Endothelial cell (in vitro differentiated cells): ENCODE results near the gene ZSWIM6. TPM values are rescaled to one million over a fixed set of nuclear protein-coding genes. Genes with fewer than 3 reads are reported as not detected.

ENCODE experiments used
- DNase-seq: peaks from one replicate; pipeline ENCODE4 v3.0.0; 2021; ENCODE audit warnings: low spot score
- H3K27ac Mint-ChIP-seq: one replicate; pipeline ENCODE4 v1.8.0; 2021; ENCODE audit warnings: mixed read lengths, inconsistent platforms; ENCODE audit not compliant: unreplicated experiment
- H3K27me3 Mint-ChIP-seq: one replicate; pipeline ENCODE4 v1.8.0; 2021; ENCODE audit warnings: mild to moderate bottlenecking, moderate library complexity, mixed read lengths, inconsistent platforms; ENCODE audit not compliant: unreplicated experiment
- H3K36me3 Mint-ChIP-seq: one replicate; pipeline ENCODE4 v1.8.0; 2021; ENCODE audit warnings: mild to moderate bottlenecking, low read depth, mixed read lengths, inconsistent platforms; ENCODE audit not compliant: unreplicated experiment
- H3K4me1 Mint-ChIP-seq: one replicate; pipeline ENCODE4 v1.8.0; 2021; ENCODE audit warnings: mild to moderate bottlenecking, mixed read lengths, inconsistent platforms; ENCODE audit not compliant: unreplicated experiment
- H3K4me3 Mint-ChIP-seq: one replicate; pipeline ENCODE4 v1.8.0; 2021; ENCODE audit warnings: mild to moderate bottlenecking, mixed read lengths, inconsistent platforms; ENCODE audit not compliant: unreplicated experiment
- H3K9me3 Mint-ChIP-seq: one replicate; pipeline ENCODE4 v1.8.0; 2021; ENCODE audit warnings: mixed read lengths, inconsistent platforms; ENCODE audit not compliant: unreplicated experiment
- total RNA-seq: library from RNA; stranded (reverse); fragmentation: NEBNext Ultra II Directional; extraction: Animal tissue kit (Norgen Biotek cat#: 25700); gene quantifications from one replicate; pipeline ENCODE4 v1.2.1, GENCODE V29; 2021; ENCODE audit not compliant: unreplicated experiment
- TF ChIP-seq, protein P1 (sequence below): fragments of 200-600 bp; sonication (generic); IDR thresholded peaks from one replicate; pipeline ENCODE4 v1.5.0; 2021; ENCODE audit warnings: antibody characterized with exemption; ENCODE audit not compliant: unreplicated experiment

Gene ZSWIM6
- total RNA-seq, 1 donor from 2014 or later: 77.0 TPM

DNA sequence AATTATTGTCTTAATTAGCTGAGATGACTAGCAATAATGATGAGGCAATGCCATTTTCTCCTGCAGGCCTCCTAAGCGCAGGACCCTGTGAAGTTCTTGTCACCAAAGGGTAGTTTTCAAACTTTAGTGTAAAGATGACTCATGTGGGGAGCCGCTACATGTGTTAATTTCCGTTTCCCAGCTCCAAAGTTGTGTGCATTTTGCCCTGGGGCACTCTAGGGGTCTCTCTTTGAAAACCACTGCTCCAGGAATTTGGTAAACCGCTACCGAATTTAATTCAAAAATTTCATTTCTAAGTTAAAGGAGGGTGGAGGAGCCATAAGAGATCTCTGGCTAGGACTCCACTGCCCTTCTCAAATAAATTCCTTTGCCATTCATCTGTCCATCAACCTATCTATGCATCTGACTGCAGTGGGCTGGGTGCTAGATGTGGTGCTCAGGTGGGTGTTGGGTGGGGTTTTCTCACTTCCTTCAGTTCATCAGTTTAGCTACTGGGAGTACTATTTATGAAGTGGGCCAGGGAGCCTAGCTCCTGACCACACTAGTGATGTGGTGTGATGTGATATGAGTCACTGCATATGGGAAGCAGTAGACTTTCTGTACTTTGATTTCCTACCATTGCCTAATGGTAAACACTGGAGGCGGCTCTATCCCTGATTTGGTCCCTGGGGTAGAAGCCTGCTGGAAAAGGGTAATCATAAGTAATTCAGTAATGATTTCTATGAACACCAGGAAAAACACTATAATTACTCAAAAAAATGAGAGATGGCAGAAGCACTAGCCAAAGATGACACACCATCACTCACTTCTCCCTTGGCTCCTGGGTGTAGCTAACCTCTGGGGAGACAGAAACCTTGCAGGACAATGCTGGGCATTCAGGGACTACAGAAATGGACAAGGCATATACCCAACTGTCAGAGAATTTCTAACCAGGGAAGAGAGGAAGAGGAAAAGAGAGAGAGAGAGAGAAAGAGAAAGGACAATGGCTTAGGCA lies 4.0 kb upstream of the ZSWIM6 start:
- TF ChIP-seq, protein P1, sequence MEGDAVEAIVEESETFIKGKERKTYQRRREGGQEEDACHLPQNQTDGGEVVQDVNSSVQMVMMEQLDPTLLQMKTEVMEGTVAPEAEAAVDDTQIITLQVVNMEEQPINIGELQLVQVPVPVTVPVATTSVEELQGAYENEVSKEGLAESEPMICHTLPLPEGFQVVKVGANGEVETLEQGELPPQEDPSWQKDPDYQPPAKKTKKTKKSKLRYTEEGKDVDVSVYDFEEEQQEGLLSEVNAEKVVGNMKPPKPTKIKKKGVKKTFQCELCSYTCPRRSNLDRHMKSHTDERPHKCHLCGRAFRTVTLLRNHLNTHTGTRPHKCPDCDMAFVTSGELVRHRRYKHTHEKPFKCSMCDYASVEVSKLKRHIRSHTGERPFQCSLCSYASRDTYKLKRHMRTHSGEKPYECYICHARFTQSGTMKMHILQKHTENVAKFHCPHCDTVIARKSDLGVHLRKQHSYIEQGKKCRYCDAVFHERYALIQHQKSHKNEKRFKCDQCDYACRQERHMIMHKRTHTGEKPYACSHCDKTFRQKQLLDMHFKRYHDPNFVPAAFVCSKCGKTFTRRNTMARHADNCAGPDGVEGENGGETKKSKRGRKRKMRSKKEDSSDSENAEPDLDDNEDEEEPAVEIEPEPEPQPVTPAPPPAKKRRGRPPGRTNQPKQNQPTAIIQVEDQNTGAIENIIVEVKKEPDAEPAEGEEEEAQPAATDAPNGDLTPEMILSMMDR: no peak
- no peak for DNase-seq
- peaks cover 16% of the 10 kb centered on the region for H3K36me3 Mint-ChIP-seq
- no peaks in the 10 kb centered on the region for H3K9me3 Mint-ChIP-seq
- peak overlapping the region; percentile 98 for H3K4me3 Mint-ChIP-seq
- peaks cover 21% of the 10 kb centered on the region for H3K27me3 Mint-ChIP-seq
- H3K27ac Mint-ChIP-seq: peak overlapping the region; percentile 55
- H3K4me1 Mint-ChIP-seq: peaks cover 47% of the 10 kb centered on the region

DNA sequence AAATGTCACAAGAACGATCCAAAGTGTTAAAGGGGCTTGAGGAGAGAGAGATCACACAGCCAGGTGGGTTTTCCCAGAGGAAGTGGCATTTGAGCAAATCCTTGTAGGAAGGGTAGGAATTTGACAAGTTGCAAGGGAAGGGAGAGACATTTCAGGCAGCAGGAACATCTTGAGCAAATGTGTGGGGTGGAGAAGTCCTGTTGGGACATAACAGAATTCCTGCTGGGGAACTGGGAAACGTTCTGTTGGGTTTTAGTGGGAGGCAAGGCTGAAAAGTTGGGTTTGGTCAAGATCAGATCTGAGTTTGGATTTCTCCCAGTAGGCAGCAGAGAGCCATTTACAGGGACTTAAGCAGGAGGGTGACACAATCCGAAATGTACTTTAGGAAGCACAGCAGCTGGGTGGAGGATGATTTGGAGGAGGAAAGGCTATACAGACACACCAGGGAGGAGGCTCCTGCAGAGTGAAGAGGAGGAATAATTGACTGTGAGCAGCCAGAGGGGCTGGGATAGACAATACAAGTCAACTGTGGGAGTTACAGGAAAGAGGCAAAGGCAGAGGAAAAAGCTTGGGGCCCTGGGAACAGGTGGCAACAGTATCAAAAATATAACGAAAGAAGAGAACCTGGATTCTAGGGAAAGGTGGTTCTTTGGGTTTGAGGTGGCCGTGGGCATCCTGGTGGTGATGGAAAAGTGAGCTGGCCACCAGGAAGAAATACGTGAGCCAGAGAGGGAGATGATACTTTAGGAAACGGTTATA lies 3.1 kb upstream of the ZSWIM6 start:
- no peak for DNase-seq
- Mint-ChIP-seq H3K4me3 (peak overlapping the region; percentile 98), H3K27me3 (peaks cover 23% of the 10 kb centered on the region), H3K36me3 (peaks cover 18% of the 10 kb centered on the region), H3K4me1 (peaks cover 39% of the 10 kb centered on the region), H3K27ac (peak overlapping the region; percentile 85), H3K9me3 (no peaks in the 10 kb centered on the region)
- TF ChIP-seq, protein P1: no peak

DNA sequence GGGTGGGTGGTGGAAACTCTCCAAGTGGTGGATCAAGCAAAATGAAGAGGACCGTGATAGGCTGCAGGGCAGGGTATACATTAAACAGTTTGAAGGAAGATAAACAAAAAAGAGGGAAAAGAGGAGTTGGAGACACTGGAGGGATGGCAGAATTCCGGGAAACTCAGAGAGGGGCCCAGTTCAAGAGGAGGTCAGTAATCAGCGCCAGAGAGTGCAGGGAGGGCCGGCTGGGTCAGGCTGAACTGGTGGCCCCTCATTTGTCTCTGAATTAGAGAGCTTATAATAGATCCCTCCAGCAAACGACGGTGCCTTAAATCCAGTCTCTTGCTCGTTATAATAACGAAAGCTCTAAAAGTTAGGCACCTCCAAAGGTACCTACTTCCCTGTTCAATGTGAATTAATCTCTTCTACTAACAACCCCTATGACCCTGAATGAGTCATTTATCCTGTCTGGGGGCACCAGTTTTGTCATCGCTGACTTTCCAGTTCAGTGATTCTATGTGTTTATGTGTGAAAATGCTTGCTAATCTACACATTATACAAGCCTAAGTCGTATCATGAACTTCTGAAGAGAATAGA lies 2.4 kb upstream of the ZSWIM6 start:
- H3K4me1 Mint-ChIP-seq: peaks cover 42% of the 10 kb centered on the region
- H3K27ac Mint-ChIP-seq: peak overlapping the region; percentile 85
- no peak for DNase-seq
- peaks cover 25% of the 10 kb centered on the region for H3K36me3 Mint-ChIP-seq
- peaks cover 30% of the 10 kb centered on the region for H3K27me3 Mint-ChIP-seq
- TF ChIP-seq, protein P1: no peak
- no peaks in the 10 kb centered on the region for H3K9me3 Mint-ChIP-seq
- peak overlapping the region; percentile 98 for H3K4me3 Mint-ChIP-seq

DNA sequence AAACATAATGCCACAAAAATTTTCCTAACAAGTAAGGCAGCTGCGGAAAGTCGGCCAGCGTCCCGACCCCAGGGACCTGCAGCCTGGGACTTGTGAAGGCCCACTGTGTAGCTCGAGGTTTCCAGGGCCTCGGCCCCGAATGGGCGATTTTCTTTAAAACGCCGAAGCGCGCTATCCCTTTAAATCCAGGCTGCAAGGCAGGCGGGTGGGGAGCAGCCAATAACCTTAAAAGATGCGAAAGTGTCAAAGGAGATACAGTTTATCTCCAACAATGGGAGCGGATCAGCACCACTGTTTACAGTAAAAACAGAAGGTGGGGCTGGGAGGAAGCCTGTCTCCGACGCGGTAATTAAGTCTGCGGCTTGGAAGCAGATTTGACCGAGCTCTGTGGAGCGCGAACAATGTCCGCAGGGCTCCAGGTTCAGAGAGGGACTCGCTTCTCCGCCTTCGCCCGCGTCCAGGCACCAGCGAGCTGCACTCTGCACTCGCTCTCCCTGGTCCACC lies 1.7 kb upstream of the ZSWIM6 start:
- H3K9me3 Mint-ChIP-seq: no peaks in the 10 kb centered on the region
- H3K4me3 Mint-ChIP-seq: peak overlapping the region; percentile 98
- peak; percentile 34 for DNase-seq
- TF ChIP-seq, protein P1: no peak
- peaks cover 31% of the 10 kb centered on the region for H3K27me3 Mint-ChIP-seq
- peak overlapping the region; percentile 90 for H3K27ac Mint-ChIP-seq
- H3K4me1 Mint-ChIP-seq: peaks cover 47% of the 10 kb centered on the region
- peaks cover 32% of the 10 kb centered on the region for H3K36me3 Mint-ChIP-seq
